ENCODE results near the gene USP44.
"Not testable (repeated sequence)": the region's sequence is repeated elsewhere in the genome, so short reads cannot be mapped to it uniquely, and the experiment has no call there.

USP44 gene

DNA sequence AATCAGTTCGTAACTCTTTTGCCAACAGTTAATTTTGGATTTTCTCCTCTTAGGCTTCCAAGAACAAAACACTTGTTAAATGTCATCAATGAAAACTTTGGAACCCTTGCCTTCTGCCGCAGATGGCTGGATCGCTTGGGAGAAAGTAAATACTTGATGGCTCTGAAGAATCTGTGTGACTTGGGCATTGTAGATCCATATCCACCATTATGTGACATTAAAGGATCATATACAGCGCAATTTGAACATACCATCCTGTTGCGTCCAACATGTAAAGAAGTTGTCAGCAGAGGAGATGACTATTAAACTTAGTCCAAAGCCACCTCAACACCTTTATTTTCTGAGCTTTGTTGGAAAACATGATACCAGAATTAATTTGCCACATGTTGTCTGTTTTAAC is 37.7 kb downstream of the USP44 start:
- DNase-seq (ENCODE audit: low read depth, low spot score) = no peak
- H3K27ac ChIP-seq = no peak overlapping the region

DNA sequence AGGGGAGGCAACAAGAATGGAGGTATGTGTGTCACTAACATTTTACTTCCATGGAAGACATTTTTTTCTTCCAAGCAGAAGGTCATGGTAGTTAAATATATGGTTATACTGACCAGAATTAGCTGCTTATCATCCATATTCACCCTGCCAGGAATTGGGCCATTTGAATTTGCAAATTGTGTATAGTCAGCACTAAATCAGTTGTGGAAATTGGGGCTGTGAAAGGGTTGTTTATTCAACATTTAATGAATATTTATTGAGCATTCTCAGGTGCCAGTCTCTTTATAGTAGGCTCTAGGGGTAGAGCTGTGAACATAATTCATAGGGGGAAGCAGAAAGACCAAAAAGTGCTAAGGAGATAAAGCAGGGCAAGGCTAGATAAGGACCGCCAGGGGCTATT is 39.3 kb downstream of the USP44 start:
- DNase-seq (ENCODE audit: low read depth, low spot score) = no peak
- H3K27ac ChIP-seq = no peak overlapping the region

DNA sequence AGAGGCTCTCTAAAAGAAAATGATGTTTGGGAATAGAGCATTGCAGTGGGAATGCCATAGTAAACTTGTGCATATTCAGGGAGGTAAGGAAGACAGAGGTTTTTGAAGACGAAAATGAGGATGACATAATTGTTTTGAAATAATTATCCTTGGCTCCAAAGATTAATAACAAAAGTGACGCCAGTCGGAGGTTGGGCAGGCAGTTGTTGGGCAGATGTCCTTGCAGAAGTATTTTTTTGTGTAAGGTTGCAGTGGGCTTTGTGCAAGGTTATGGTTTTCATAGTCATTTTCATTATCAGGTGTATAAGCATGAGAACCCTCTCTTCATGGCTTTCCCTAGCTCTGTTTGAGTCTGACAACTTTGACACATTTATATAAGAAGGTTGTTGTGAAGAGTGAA is 42.0 kb downstream of the USP44 start:
- no peak overlapping the region for H3K27ac ChIP-seq
- no peak for DNase-seq (ENCODE audit: low read depth, low spot score)

DNA sequence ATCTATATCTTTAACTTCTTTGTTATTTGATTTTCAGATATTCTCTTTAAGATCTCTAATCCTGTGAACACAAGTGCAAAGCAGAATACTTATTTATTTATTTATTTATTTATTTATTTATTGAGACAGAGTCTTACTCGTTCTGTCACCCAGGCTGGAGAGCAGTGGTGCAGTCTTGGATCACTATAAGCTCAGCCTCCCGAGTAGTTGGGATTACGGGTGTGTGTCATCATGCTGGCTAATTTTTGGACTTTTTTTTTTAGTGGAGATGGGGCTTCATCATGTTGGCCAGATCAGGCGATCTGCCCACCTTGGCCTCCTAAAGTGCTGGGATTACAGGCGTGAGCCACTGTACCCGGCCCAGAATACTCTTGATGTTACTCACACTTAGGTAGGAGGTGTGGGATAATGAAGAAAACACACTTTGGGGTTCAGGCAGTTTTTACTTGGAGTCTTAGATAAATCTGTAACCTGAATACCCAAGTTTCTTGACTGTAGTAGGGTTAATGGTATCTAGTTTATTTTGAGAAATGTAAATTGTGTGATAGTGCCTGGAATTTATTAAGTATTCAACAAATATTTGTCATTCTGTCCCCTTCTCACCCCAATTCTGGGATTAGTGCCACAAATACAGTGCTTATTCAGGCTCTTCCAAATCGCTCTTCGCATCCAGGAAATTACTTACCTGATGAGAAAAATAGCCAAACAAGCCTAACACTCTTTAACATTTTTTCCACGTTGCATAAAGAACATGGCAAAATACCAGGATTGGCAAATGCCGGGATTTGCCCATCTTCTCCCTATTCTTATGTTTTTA is 44.4 kb downstream of the USP44 start:
- no peak for DNase-seq (ENCODE audit: low read depth, low spot score)
- H3K27ac ChIP-seq = no peak overlapping the region

DNA sequence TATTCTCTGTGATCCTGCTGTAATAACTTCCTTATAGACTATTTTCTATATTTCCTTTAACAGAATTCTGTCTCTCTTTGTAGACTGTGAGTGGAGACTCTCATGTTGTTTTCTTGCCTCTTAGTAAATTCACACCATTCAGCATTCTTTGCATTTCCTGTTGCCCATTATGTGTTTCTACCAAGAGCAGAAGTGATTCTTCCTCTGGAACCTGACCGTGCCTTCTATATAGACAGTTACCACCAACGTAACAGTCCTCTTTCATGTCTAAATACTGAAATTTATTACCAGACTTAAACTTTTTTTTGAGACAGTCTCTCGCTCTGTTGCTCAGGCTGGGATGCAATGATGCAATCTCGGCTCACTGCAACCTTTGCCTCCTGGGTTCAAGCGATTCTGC is 46.2 kb downstream of the USP44 start:
- DNase-seq (ENCODE audit: low read depth, low spot score) = no peak
- H3K27ac ChIP-seq = no peak overlapping the region

DNA sequence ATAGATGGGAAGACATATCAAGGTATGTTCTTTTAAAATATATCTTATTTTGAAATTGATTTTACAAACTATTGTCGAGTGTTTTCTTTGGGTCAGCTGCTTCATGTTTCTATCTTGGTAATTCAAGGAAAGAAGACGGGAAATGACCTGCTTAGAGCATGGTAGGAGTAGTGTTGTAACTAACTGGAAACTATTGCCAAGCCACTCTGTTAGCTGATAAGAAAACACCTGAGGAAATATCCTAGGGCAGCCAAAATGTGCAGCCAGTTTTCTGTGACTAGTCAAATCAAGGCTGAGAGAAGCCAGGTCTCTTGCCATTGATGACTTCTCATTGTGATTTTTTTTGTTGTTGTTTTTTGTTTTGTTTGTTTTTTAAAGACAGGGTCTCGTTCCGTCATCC is 47.1 kb downstream of the USP44 start:
- no peak overlapping the region for H3K27ac ChIP-seq
- no peak for DNase-seq (ENCODE audit: low read depth, low spot score)

DNA sequence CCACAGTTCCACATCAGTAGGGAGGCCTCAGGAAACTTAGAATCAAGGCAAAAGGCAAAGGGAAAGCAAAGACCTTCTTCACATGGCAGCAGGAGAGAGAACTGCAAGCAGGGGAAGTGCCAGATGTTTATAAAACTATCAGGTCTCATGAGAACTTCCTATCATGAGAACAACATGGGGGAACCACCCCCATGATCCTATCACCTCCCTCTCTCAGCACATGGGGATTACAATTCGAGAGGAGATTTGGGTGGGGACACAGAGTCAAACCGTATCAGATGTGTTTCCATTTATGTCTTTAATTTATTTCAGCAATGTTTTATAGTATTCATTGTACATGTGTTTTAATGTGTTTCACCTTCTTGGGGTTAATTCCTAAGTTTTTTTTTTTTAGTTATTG is 51.5 kb downstream of the USP44 start:
- H3K27ac ChIP-seq = no peak overlapping the region
- no peak for DNase-seq (ENCODE audit: low read depth, low spot score)

DNA sequence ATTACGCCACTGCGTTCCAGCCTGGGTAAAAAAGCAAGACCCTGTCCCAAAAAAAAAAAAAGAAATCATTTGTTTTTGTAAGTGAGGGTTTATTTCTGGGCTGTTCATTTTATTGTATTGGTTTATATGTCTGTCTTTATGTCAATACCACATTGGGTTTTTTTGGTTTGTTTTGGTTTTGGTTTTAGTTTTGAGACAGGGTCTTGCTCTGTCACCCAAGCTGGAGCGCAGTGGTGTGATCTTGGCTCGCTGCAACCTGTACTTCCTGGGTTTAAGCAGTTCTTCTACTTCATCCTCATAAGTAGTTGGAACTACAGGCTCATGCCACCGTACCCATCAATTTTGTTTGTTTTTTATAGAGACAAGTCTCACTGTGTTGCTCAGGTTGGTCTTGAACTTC is 52.3 kb downstream of the USP44 start:
- no peak overlapping the region for H3K27ac ChIP-seq
- no peak for DNase-seq (ENCODE audit: low read depth, low spot score)

DNA sequence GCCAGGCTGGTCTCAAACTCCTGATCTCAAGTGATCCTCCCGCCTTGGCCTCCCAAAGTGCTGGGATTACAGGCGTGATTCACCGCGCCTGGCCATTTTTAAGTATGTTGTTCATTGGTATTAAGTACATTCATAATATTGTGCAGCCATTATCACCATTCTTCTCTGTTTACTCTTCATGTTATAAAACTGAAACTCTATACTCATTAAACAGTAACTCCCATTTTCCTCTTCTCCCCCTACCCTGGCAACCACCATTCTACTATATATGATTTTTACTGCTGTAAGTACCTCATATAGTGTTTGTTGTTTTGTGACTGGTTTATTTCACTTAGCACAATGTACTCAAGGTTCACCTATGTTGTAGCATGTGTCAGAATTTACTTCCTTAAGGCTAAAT is 54.2 kb downstream of the USP44 start:
- no peak overlapping the region for H3K27ac ChIP-seq
- DNase-seq (ENCODE audit: low read depth, low spot score) = no peak

DNA sequence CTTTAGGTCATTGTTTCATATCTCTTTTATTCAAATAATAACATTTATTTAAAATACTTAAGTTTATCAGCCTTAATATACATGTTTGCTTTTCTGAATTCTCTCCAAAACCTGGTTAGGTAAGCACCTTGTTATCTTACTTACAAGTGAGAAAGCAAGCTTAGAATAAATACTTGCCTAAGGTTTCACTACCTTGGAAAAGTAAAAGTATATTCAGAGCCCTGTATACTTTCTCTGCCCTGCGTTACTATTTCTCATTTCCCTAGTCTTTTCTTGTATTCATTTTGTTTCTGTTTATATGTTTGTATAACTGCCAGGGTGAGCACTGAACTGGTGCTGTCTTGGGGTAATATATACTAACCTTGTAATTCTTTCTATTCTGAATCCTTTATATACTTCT is 55.8 kb downstream of the USP44 start:
- DNase-seq (ENCODE audit: low read depth, low spot score) = no peak
- H3K27ac ChIP-seq = no peak overlapping the region

DNA sequence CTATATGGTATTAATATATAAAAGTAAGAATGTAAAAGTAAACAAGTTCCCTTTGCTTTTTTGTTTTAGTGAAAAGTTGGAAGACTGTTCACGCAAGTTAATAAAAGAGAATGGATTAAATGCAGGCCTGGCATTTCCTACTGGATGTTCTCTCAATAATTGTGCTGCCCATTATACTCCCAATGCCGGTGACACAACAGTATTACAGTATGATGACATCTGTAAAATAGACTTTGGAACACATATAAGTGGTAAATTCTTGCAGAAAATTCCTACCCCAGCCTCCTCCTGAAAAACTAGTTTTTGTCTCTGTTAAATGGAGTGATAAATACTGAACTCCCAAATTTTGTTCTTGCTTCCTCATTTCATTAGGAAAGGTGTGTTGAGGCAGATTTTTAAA is 56.4 kb downstream of the USP44 start:
- no peak overlapping the region for H3K27ac ChIP-seq
- no peak for DNase-seq (ENCODE audit: low read depth, low spot score)

DNA sequence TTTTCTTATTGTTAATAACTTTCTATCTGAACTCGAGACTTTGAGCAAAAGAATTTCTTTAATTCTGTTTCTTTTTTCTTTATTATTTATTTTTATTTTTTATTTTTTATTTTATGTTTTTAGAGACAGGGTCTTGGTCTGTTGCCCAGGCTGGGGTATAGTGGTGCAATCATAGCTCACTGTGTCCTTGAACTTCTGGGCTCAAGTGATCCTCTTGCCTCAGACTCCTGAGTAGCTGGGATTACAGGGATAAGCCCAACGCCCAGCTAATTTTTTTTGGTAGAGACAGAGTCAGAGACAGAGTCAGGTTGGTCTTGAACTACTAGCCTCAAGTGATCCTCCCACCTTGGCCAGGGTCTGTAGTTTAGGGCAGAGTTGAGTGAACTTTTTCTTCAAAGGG is 58.8 kb downstream of the USP44 start:
- DNase-seq (ENCODE audit: low read depth, low spot score) = no peak

DNA sequence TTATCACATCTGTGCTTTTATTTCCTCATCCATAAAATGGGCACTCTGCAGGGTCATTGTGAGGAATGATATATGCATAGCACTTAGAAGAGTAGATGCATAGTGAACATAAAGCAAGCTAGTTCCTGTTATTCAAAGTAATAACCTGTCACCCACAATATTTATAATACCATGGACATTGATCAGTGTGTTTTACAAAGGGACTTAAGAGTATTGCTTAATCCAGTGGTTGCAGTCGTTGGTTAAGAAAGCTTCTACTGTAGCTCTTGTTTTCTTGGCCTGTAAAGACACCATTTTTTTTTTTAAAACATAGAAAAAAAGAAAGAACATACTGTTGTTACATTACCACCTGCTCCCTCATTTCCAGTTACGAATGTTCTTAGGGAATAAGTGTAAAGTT is 64.3 kb downstream of the USP44 start:
- no peak for DNase-seq (ENCODE audit: low read depth, low spot score)
- H3K27ac ChIP-seq = no peak overlapping the region

More for the DNA sequence above, 58.8 kb downstream of the USP44 start:
- no peak overlapping the region for H3K27ac ChIP-seq

DNA sequence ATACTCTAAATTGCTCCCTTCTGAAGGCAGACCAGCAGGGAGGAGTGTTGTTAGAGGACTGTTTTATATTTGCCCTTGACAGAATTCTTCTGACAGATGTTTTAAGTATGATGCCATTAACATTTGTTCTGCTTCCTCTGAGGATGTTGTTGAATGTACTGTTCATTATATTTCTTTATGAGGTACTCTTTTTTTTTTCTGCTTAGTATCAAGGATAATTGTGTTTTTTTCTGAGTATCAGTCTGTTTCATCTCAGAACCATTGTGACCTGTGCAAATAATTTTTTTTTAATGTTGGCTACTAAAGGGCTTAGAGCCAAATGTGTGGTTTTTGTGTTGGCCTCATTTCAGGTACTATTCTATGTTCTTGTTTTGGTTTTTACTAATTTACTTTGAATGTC is 66.8 kb downstream of the USP44 start:
- no peak for DNase-seq (ENCODE audit: low read depth, low spot score)

DNA sequence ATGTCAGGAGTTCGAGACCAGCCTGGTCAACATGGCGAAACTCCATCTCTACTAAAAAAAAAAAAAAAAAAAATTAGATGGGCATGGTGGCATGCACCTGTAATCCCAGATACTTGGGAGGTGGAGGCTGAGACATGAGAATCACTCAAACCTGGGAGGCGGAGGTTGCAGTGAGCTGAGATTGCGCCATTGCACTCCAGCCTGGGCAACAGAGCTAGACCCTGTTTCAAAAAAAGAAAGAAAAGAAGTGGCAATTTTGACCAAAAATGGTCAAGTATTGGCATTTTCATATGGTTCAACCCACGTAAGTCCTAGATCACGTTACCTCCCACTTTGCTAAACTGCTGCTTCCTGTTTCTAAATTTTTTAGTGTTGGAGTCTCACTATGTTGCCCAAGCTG is 68.7 kb downstream of the USP44 start:
- DNase-seq (ENCODE audit: low read depth, low spot score); H3K27ac ChIP-seq: not testable (repeated sequence)

More for the DNA sequence above, 66.8 kb downstream of the USP44 start:
- no peak overlapping the region for H3K27ac ChIP-seq

DNA sequence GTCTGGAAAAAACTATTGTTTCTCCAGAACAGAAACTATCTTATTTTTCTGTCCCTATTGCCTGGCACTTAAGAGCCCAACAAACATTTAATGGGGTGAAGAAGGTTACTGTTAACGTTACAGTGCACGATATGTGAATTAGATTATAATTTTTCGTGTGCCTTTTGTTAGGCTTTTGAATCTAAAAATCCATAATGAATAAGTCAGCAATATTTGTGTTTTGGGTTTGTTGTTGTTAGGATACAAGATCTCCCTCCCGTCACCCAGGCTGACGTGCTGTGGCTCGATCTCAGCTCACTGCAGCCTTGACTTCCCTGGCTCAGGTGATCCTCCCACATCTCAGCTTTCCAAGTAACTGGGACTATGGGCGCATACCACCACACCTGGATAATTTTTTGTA is 69.4 kb downstream of the USP44 start:
- no peak overlapping the region for H3K27ac ChIP-seq
- DNase-seq (ENCODE audit: low read depth, low spot score) = no peak

DNA sequence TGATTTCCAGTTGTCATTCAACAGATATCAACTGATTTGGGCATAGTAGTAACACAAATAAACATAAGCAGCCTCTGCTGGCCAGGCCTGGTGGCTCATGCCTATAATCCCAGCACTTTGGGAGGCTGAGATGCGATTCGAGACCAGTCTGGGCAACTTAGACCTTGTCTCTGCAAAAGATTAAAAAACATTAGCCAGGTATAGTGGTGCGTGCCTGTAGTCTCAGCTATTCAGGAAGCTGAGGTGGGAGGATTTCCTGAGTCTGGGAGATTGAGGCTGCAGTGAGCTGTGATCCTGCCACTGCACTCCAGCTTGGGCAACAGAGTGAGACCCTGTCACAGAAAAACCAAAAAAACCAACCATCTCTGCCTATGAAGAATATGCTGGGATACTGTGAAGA is 70.2 kb downstream of the USP44 start:
- no peak overlapping the region for H3K27ac ChIP-seq
- no peak for DNase-seq (ENCODE audit: low read depth, low spot score)

DNA sequence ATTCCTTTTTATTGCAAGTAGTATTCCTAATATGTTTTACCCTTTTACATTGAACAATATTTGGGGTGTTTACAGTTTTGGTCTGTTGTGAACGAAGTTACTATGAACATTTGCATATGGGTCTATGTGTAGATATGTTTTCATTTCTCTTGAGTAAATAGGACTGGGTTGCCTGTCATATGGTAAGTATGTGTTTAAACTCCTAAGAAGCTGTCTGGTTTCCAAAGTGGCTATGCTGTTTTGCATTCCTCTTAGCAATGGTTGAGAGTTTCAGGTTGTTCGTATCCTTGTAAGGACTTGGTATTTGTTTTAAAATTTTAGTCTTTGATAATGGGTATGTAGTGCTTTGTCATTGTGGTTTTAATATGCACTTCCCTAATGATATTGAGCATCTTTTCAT is 71.0 kb downstream of the USP44 start:
- no peak overlapping the region for H3K27ac ChIP-seq
- no peak for DNase-seq (ENCODE audit: low read depth, low spot score)

DNA sequence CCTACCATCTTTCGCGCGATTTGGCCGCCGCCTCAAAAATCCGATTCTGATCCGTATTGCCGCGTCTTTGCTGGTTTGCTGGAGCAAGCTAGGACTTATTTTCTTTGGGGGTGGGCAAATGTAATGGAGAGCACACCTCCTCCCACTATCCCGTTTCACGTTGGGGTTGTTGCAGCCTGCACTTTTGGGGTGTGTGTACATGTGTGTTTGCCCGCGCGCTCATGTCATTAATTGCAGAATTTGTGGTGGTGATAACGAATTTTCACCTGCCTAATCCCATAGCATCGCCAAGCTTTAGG is 76.7 kb downstream of the USP44 start:
- no peak for DNase-seq (ENCODE audit: low read depth, low spot score)
- peak overlapping the region; percentile 92 for H3K27ac ChIP-seq

DNA sequence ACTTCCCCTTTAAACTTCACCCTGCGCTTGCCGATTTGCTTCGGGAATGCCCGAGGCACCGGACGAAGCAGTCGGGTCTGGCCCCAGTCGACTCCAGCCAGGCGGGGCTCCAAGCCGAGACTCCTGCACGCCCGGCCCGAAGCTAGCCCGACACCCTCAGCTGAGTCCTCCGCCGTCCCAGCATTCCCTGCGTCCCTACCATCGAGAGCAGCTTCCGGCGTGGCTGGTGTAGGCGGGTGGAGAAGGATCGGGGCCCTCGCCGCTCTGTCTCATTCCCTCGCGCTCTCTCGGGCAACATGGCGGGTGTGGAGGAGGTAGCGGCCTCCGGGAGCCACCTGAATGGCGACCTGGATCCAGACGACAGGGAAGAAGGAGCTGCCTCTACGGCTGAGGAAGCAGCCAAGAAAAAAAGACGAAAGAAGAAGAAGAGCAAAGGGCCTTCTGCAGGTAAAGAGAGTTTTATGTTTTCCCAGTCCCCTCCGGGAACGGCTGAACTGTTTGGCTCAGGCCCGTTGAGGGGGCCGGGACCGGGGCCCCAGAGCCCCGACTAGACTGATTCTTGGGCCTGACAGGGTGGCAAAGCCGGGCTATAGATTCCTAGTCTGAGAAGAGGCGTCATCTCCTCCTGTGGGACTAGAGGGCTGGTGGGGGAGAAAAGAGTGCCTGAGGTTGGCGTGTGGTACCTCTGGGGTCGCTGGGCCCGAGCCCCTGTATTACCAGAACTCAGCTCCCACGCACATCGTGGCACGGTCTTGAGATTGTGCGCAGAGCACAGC is 77.2 kb downstream of the USP44 start, which contains the start of gene METAP2:
Gene METAP2 (plus strand): TSS at position 269 of the 776 bp plus-strand sequence. CDS start 28 bp downstream, at position 297.
- H3K27ac ChIP-seq = peak within 1 kb of the TSS; percentile 92
- DNase-seq (ENCODE audit: low read depth, low spot score) = peak; percentile 86

DNA sequence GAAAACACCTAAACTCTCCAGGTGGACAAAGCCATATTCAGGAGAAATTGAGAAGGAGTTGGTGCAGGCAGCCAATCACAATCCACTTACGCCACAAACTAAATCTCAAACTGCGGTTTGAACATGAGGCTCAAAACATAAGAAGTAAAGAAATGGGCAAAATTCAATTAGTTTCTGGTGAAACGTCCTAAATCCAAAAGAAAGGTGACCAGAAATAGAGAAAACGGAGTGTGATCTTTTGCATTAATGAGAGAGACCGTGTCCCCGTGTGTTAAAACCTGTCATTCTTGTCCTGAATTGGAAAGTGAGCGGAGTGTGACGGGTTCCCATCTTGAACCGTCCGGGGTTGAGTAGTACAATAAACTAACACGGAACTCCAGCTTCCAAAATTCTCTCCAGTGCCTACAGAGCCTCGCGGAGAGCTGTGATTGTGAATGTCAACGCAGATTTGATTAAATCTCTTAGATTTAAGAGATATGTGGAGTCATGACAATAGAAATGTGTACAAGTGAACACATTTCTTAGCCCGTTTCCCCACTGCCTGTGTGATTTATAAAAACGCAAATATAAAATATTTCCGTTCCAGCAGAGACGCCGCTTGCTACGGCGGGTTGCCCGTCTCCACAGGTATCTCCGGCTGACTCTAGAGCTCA is 77.9 kb downstream of the USP44 start:
- no peak for DNase-seq (ENCODE audit: low read depth, low spot score)
- H3K27ac ChIP-seq = peak overlapping the region; percentile 92
